ENCODE data around the gene KRT31. TPM values are rescaled to one million over a fixed set of nuclear protein-coding genes. Genes with fewer than 3 reads are reported as not detected.

KRT31 gene
- not detected for total RNA-seq
- polyA plus RNA-seq, result 1 to 10 TPM in 1 of 3 donors, not detected in 2; 3.1 TPM
- long read RNA-seq, donor 1, result 0 reads
- long read RNA-seq, donor 2, result 0 reads
- long read RNA-seq, donor 3, result 0 reads
- long read RNA-seq, donor 4, result 0 reads
- long read RNA-seq, donor 5, result 0 reads
- long read RNA-seq, donor 6, result 0 reads
- long read RNA-seq, donor 7, result 0 reads
- long read RNA-seq, donor 8, result 0 reads
- long read RNA-seq, donor 9, result 0 reads
- long read RNA-seq, donor 10, result 0 reads

DNA sequence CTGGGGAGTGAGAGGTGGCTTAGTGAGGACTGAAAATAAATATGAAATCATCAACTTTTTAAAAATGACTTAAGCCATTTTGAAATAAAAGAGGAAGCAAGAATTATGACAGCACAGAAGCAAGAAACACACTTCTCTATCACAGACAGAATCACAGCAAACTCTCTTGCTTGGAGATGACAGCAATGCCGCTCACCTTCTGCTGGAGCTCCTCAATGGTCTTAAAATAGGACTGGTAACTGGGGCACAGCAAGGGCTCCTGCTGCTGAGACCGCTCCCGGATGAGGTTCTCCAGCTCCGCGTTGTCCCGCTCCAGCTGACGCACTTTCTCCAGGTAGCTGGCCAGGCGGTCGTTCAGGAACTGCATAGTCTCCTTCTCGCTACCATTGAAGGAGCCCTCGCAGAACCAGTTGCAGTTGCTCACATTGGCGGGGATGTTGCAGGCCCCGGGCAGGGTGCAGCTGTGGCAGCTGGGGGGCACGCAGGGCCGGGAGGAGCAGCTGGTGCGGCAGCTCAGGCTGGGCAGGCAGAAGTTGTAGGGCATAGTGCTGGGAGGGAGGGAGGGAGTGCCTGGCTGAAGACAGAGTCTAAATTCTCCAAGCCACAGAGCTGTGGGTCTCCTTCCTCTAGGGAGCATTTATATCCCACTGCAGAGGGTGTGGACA lies at the start of gene KRT31:
TSS of gene KRT31 (minus strand) at position 613 of the 665 bp plus-strand sequence. CDS start at position 544, 69 bp downstream.
- TF ChIP-seq POLR2AphosphoS5 (IDR thresholded peaks at IDR 0.05) (no peak), EP300 (IDR thresholded peaks at IDR 0.05) (no peak), POLR2A (IDR thresholded peaks at IDR 0.05) (no peak)
- TF ChIP-seq, protein P1, sequence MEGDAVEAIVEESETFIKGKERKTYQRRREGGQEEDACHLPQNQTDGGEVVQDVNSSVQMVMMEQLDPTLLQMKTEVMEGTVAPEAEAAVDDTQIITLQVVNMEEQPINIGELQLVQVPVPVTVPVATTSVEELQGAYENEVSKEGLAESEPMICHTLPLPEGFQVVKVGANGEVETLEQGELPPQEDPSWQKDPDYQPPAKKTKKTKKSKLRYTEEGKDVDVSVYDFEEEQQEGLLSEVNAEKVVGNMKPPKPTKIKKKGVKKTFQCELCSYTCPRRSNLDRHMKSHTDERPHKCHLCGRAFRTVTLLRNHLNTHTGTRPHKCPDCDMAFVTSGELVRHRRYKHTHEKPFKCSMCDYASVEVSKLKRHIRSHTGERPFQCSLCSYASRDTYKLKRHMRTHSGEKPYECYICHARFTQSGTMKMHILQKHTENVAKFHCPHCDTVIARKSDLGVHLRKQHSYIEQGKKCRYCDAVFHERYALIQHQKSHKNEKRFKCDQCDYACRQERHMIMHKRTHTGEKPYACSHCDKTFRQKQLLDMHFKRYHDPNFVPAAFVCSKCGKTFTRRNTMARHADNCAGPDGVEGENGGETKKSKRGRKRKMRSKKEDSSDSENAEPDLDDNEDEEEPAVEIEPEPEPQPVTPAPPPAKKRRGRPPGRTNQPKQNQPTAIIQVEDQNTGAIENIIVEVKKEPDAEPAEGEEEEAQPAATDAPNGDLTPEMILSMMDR (IDR thresholded peaks at IDR 0.05), result no peak
- intact Hi-C loops (cut with DNase I; ENCODE audit: low total_unique reads), result no loop called here
- Histone ChIP-seq H3K36me3 (no peaks in the 10 kb centered on the region), H3K9me3 (no peaks in the 10 kb centered on the region), H3K4me1 (no peaks in the 10 kb centered on the region), H3K27ac (no peak within 1 kb of the TSS), H3K4me3 (no peak within 1 kb of the TSS), H3K27me3 (peaks cover 0 to 9% (median 0%) of the 10 kb centered on the region in 3 donors)
- no peak for DNase-seq
- 81 to 92% (median 89%) methylated on average over 16 of the region's 16 CpGs for WGBS, 5 donors

GRCh38 chr17:41446806-41447205 lies 49.4 kb upstream of the KRT31 start:
- WGBS, 5 donors, result 36 to 92% (median 64%) methylated on average over 2 of the region's 2 CpGs
- TF ChIP-seq, protein P1 (IDR thresholded peaks at IDR 0.05), result no peak
- TF ChIP-seq POLR2AphosphoS5 (IDR thresholded peaks at IDR 0.05) (no peak), EP300 (IDR thresholded peaks at IDR 0.05) (no peak), POLR2A (IDR thresholded peaks at IDR 0.05) (no peak)
- intact Hi-C loops (cut with DNase I; ENCODE audit: low total_unique reads), result no loop called here

DNA sequence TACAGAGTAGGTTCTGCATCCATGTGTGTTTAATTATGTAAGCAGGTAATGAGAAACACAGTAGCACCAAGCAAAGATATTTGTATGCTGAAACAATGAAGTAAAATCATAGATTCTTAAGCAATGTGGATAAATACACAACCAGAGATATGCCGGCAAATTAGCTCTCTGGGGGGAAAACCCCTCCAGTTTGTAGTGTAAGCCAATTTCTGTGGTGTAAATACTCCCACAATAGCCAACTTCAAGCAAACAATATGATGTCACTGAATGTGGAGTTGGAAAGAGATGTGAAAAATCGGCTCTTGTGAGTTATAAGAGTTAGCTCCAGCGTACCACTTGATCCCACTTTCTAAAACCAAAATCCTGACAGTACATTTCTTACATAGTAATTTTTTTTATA lies 47.2 kb upstream of the KRT31 start:
- WGBS, 5 donors, result 56 to 71% (median 61%) methylated on average over 3 of the region's 3 CpGs

More at GRCh38 chr17:41446806-41447205, 49.4 kb upstream of the KRT31 start:
- Histone ChIP-seq H3K4me1 (no peaks in the 10 kb centered on the region), H3K27me3 (peaks cover 0 to 11% (median 0%) of the 10 kb centered on the region in 3 donors), H3K4me3 (no peak overlapping the region), H3K36me3 (no peaks in the 10 kb centered on the region), H3K27ac (no peak overlapping the region), H3K9me3 (no peaks in the 10 kb centered on the region)
- DNase-seq, result no peak

GRCh38 chr17:41444186-41444585 lies 46.8 kb upstream of the KRT31 start:
- no peaks in the 10 kb centered on the region for H3K4me1 ChIP-seq
- intact Hi-C loops (cut with DNase I; ENCODE audit: low total_unique reads), result no loop called here
- no peak overlapping the region for H3K4me3 ChIP-seq
- TF ChIP-seq POLR2AphosphoS5 (IDR thresholded peaks at IDR 0.05) (no peak), EP300 (IDR thresholded peaks at IDR 0.05) (no peak), POLR2A (IDR thresholded peaks at IDR 0.05) (no peak)
- TF ChIP-seq, protein P1 (IDR thresholded peaks at IDR 0.05), result no peak
- H3K9me3 ChIP-seq, result no peaks in the 10 kb centered on the region
- peaks cover 0 to 11% (median 0%) of the 10 kb centered on the region in 3 donors for H3K27me3 ChIP-seq
- no peak for DNase-seq
- no peaks in the 10 kb centered on the region for H3K36me3 ChIP-seq
- no peak overlapping the region for H3K27ac ChIP-seq
- WGBS, 5 donors, result 60 to 76% (median 69%) methylated on average over 1 of the region's 1 CpG

More for the DNA sequence above, 47.2 kb upstream of the KRT31 start:
- Histone ChIP-seq H3K27me3 (peaks cover 0 to 11% (median 0%) of the 10 kb centered on the region in 3 donors), H3K27ac (no peak overlapping the region), H3K4me3 (no peak overlapping the region), H3K9me3 (no peaks in the 10 kb centered on the region), H3K36me3 (no peaks in the 10 kb centered on the region), H3K4me1 (no peaks in the 10 kb centered on the region)
- intact Hi-C loops (cut with DNase I; ENCODE audit: low total_unique reads), result no loop called here
- TF ChIP-seq, protein P1 (IDR thresholded peaks at IDR 0.05), result no peak
- TF ChIP-seq POLR2A (IDR thresholded peaks at IDR 0.05) (no peak), POLR2AphosphoS5 (IDR thresholded peaks at IDR 0.05) (no peak), EP300 (IDR thresholded peaks at IDR 0.05) (no peak)
- no peak for DNase-seq

Data from stomach (tissue), 19 donors.